ENCODE measurements around the gene KCTD16.

Gene KCTD16

DNA sequence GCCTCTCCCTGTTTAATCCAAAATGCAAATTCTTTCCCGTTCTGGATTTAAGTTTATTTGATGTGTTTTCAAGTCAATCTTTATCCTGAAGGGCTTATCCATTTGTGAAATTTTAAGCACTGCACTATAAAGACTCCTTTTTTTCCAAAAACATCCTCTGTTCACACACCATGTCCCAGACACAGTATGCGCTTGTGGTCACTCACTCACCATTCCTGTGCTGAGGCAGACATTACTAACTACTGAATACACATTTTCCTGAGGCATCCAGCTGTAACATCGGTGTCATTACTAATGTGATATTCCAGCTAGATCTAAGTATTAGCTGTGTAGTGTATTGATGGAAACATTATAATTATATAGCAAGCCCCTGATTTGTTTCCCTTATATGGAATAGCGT lies 298.4 kb downstream of the KCTD16 start:
- no peak for DNase-seq

DNA sequence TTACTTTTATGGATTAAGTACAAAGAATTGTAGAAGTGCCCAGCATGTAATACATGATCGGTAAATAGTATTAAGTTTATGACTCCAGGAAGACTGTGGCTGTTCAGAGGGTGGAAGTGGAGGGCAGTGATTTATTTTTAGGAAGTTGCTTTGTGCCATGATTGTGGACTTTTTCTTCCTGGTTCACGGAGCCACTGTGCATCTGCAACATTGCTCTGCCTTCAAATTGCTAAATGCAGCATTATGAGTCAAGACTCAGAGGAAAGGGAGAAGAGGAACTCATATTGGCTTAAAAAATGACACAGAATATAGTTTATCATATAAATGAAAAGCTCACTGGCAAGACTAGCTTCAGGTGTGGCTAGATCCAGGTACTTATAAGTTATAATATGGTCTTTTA lies 301.5 kb downstream of the KCTD16 start:
- DNase-seq, result no peak

DNA sequence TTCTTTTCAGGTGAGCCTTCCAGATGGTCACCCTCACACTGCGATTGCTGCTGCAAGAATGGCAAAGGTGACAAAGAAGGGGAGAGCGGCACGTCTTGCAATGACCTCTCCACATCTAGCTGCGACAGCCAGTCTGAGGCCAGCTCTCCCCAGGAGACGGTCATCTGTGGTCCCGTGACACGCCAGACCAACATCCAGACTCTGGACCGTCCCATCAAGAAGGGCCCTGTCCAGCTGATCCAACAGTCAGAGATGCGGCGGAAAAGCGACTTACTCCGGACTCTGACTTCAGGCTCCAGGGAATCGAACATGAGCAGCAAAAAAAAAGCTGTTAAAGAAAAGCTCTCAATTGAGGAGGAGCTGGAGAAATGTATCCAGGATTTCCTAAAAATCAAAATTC lies 303.0 kb downstream of the KCTD16 start:
- no peak for DNase-seq

DNA sequence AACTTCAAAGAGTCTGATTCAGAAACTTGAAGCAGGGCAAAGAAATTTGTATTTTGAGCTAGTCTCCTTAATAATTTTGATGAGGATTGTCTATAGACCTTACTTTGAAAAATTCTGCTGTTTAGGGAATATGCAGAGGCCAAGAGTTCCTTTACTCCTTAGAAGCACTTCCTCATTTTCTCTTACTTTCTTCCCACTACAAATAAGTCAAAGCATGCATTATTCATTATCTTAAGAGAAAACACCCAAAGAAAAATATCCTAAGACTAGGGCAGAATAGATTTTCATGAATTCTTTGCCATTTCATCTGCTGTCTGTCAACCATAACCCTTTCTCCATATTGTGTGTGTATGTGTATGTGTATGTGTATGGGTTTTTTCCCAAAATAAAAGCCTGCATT lies 307.9 kb downstream of the KCTD16 start:
- no peak for DNase-seq

DNA sequence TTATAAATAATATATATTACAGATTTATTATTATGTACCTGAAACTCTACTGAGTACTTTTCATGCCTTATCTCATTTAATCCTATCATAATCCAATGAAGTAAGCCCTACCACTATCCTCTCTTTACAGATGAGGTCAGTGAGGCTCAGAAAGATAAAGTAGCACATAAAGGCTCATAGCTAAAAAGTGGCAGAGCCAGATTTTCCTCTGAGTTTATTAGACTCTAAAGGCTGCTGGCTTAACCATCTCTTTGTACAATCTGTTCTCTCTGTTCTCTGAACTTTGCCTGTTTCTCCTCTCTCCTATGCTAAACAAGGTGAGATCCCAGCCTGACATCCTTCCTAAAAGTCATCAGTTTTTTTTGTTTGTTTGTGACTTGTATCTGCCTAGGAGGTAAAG lies 311.2 kb downstream of the KCTD16 start:
- DNase-seq, result no peak

DNA sequence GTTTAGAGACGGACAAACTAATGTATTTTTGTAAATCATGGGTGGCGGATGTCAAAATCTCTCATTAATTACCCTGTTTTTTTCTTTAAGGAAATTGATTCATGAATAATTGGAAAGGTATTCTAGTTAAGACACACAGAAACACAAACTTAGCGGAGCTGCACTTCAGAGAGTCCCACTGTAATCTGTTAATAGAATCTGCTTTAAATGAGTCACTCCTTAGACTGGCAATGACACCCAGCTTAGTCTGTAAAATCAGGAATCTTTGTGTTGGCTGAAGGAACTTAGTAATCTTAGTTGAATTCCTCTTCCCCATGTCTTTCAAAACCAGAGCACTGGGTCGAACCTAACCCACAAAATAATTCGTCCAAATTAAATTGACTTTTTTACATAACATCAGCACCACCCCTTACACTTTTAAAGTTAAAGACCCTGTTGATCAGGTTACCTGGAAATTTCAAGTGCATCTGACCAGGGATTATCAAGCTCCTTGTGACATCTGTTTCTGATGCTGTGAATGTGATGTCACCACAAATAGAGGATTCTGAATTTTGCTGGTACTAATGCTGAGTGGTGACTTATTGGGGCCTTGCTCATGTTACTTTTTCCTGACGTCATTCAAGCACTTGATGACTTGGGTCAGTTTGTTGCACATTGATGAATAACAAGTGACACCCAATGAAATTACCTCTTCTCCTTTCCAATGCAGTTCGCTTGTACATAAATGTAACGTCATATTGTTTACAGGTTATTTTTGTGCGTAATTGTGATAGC lies 313.6 kb downstream of the KCTD16 start:
- DNase-seq, result no peak

DNA sequence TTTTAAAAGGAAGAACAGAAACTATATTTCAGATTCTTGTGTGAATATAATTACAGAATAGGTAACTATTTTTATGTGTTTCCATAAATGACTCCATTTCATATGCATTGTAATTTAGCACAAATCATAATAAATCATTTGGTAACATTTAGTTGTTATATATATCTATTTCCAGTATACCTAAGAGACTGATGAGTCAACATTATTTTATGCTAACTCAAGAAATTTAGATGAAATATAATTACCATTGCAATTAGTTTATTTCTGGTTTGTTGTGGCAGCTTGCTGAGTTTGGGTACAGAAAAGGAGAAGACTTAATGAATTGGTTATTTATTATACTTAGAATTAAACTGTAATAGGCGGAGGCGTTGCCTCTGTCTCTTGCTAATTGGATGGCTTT lies 314.9 kb downstream of the KCTD16 start:
- no peak for DNase-seq

DNA sequence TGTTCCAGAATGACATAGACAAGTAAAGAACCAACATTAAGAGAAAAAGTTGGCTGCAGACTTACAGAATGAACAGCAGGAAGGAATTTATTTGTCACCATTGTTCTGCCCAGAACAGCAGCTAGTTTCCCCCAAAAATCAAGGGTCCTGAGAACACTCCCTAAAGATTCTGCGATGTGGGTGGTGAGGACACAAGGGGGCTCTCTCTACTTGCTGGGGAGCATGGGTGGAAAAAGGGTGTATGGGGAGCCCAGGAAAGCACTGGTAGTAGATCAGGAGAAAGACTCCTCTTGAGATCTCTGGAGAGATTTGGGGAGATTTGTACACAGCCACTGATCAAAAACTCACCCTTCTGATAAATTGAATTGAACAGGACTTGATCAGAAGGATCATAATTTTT lies 316.5 kb downstream of the KCTD16 start:
- no peak for DNase-seq

DNA sequence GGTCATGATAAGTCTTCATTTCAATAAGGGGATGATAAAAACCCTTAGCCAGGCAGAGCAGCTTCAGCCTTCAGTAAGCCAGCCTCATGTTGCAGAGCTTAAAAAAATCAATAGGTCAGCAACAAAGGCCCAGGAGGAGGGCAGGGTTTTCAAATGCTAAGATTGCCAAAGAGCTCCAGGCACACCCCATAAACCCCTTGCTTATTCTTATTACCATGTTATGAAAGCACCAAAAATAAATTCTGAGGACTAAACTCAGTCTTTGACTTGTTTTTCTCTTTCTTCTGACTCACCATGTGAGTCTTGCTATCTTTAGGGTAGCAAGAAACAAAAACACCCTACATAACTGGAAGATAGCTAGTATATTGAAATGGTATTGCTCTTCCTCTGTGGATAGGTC lies 317.1 kb downstream of the KCTD16 start:
- DNase-seq, result no peak

DNA sequence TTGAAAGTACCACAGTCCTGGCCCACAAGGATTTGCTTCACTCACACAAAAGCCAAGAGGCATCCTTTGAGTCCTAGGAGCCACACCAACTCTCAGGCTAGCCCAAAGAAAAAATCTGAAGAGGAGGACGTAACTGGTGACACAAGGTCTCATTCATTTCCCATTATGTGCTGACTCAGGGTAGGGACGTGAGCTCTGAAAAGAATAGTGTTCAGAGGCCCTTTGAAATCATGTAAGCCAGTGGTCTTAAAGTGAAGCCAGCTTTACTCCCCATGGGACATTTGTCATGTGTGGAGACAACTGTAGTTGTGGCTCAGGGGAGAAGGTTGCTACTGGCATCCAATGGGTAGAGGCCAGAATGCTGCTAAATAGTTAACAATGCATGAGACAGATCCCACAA lies 332.4 kb downstream of the KCTD16 start:
- DNase-seq, result no peak

DNA sequence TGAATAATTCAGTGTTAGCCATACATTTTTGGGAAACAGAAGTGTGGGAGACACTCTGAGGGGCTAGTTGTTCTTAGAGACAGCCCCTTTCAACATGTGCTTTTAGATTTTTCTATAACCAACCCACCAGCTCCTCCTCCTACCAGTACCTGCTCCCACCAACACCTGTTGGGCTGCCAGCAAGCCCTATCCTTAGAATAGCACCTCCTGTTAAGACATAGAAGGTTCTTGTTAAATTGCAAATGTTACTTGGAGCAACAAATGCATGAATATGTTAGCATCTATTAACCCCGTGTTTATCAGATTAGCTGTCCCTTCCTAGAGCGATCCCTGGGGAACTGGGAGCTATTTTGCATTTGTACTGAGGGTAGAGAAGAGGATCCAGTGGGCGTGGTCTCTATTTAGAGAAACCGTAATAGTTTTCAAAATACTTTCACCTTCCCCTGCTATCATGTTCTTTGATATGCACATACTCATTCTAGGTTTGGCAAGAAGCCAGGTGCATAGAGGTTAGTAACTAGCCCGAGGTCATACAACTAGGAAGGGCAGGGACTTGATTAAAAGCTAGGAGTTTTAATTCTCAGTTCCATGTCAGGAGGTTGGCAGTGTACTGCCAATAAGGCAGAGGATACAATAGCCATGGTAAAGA lies 334.4 kb downstream of the KCTD16 start:
- no peak for DNase-seq

DNA sequence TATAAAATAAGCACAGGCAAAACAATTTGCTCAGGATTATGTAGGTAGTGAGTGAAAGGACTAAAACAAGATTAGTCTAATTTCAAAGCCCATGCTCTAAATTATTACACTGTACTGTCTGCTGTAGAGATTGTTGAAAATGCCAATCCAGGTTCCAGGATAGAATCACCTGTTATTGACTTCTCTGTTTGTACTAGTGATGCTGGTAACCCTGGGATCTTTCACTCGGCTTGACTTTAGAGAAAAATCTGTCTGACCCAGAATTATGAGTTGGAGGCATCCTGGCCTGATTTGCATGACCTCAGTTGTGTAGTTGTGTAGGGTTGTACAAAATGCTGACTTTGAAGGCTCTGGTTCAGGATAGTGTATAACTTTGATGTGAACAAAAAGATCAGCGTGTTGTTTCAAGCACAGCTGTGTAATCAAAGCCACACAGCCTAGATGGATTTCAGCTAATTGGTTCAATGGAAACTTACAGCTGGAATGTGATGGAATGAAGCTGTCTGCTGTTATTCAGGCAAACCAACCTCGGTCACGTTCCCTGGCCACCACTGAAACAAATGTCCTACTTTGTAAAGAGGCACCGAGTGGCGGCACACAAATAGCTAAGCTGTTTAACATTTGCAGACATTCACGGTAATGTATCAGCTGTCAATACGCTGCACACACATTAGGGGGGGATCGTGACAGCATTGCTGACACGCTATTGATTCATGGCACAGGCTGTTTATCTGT lies 340.3 kb downstream of the KCTD16 start:
- DNase-seq, result no peak

DNA sequence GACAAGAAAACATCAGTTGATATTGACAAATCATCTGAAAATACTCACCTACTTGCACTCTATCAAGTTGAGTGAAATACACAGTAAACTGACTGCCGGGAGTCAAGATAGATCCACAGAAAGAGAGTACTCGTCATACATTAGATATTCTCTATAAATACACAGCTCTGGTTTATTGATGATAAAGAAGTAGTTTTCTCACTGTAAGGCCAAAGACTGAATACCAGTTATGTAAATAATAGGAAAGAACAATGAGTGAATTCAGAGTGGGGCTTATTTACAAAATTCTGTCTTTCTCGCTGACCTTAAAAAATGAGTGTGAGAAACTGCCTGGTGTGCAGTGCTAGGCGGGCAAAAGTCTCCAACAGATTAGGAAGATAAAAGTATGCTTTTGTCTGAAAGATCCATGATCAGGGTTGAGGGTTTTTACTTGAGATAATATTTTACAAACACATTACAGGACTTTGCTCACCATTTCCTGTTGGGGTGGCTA lies 341.0 kb downstream of the KCTD16 start:
- DNase-seq, result no peak

DNA sequence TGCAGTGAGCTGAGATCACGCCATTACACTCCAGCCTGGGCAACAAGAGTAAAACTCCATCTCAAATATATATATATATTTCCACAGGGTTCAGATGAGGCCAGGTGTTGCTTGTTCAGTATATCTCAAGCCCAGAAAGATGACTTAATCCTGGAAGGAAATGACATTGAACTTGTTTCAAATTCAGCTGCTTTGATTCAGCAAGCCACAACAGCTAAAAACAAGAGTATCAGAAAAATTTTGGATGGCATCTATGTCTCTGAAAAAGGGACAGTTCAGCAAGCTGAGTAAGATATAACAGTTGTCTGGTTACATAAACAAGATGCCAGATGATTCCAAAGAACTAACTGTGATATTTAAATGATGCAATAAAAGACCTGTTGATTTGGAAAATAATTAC lies 352.0 kb downstream of the KCTD16 start:
- DNase-seq, result no peak

DNA sequence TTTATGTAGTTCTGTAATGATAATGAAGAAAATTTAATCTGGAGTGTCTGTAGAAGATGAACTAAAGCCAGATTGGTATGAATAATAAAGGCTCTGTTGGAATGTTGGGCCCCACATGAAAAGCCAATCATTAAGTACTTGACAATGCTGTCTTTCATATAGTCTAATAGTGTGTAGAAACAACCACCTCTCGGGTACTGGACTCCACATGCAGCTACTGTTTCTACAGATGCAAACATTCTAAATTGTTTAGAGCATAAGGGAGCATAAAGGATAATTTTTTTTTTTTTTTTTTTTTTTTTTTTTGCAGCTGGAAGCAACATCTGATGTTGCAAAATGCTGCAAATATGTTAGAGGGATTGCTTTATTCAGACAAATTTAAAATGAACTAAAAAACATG lies 354.3 kb downstream of the KCTD16 start:
- DNase-seq, result no peak

DNA sequence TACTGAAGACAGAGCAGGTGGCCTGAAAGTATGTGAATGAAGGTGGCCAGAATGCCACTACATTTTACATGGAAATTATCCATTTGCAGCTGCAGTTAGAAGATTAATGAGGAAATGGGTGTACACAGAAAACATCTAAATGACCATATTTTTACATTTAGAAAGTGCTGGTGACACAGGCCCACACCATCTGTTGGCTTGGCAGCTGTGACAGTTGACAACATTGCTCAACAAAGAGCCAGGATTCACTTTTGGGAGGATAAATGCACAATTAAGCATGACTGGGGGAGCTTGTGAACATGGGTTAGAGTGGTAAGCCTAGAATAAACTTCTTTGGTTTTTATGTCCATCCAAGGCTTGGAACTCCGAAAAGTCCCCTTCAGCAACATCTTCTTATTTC lies 360.5 kb downstream of the KCTD16 start:
- DNase-seq, result no peak

Measured in activated effector memory CD4-positive, alpha-beta T cell treated with anti-CD3 and anti-CD28 coated beads, Interleukin-2, amount 50 U/mL, for 16 hours (primary cell).